ENCODE results near the gene ACAP2.

DNA sequence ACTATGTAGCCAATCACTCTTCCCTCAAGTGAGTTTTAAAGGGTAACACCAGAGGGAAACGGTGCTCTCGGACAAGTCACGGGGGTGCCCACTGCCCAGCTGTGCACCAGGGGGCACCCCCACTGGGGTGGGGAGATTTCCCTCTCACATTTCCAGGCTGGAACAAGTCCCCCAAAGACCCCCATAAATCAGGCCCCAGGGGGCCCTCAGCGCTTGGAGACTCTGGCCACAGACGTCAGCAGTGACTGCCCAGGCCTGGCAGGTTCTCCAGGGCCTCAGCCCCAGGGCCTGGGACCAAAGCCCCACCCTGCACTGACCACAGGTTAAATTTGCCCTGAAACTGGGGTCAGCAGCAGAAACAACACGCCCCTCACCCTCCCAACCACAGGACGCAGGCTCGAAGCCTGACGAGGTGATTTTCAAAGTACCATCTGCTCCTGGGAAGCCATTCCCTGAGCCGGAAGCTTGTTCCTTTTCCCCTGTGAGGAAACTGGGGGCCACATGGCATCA, 188.8 kb downstream of the ACAP2 start:
- no peak for TF ChIP-seq CTCF (IDR thresholded peaks at IDR 0.05 in 4 of 5, conservative IDR thresholded peaks at IDR 0.05 in 1 of 5)
- TF ChIP-seq POLR2A (IDR thresholded peaks at IDR 0.05) = no peak
